H1 (cell line): Measurements from ENCODE around the gene LPP.

Experiments used
- ATF2 ChIP-seq: IDR thresholded peaks from 2 replicates; pipeline ENCODE4 v1.6.1; 2012; ENCODE audit warnings: low read length, inconsistent platforms
- CEBPB ChIP-seq: IDR thresholded peaks from 2 replicates; pipeline ENCODE4 v1.6.1; 2012; ENCODE audit warnings: low read depth, low read length
- CTCF ChIP-seq, 3 experiments: IDR thresholded peaks; 1 replicate in 2 of 3; 2 replicates in 1 of 3; pipeline versions ENCODE4 v1.5.1 to v1.6.1; 2011; ENCODE audit warnings: low read length in 3 of 3, mild to moderate bottlenecking in 3 of 3, inconsistent platforms in 2 of 3, low read depth in 1 of 3, moderate library complexity in 1 of 3; ENCODE audit not compliant: insufficient read depth in 1 of 3; ENCODE audit errors: control extremely low read depth in 1 of 3
- EZH2 ChIP-seq: fragments of 200-600 bp; sonication (generic); IDR thresholded peaks from 2 replicates; pipeline ENCODE4 v1.7.1; 2012; ENCODE audit warnings: low read depth, mild to moderate bottlenecking, moderate library complexity, low read length, inconsistent platforms; ENCODE audit not compliant: severe bottlenecking
- JUN ChIP-seq: IDR thresholded peaks from 2 replicates; pipeline ENCODE4 v1.6.1; 2011; ENCODE audit warnings: low read depth, mild to moderate bottlenecking, improper control_type of control experiment, low read length
- POLR2A ChIP-seq, 2 experiments: IDR thresholded peaks; 1 replicate in 1 of 2; 2 replicates in 1 of 2; pipeline ENCODE4 v1.6.1; 2011; ENCODE audit warnings: low read depth in 2 of 2, low read length in 2 of 2, mild to moderate bottlenecking in 2 of 2; ENCODE audit errors: control extremely low read depth in 1 of 2
- TEAD4 ChIP-seq: IDR thresholded peaks from 2 replicates; pipeline ENCODE4 v1.6.1; 2012; ENCODE audit warnings: low read depth, low read length, inconsistent platforms, mixed read lengths

GRCh38 chr3:188435266-188435665 lies 281.3 kb downstream of the LPP start:
- TF ChIP-seq ATF2 (no peak), CTCF (IDR thresholded peaks at IDR 0.05; ENCODE audit: control extremely low read depth in 1 of 3, insufficient read depth in 1 of 3, low read depth in 1 of 3, low read length in 3 of 3) (no peak), POLR2A (IDR thresholded peaks at IDR 0.05; ENCODE audit: control extremely low read depth in 1 of 2, low read depth in 2 of 2, low read length in 2 of 2) (no peak), CEBPB (no peak), JUN (no peak), EZH2 (no peak), TEAD4 (no peak)
